GM12892 (cell line): Measurements from ENCODE around the gene ZNF423.

Experiments
- DNase-seq: peaks from one replicate; pipeline ENCODE4 v3.0.0; 2011; ENCODE audit not compliant: insufficient read length
- FAIRE-seq: peaks from 2 replicates; lab custom pipeline; 2011; peaks lifted over from hg19 to GRCh38; lab: Jason Lieb, UNC
- POLR2A ChIP-seq: IDR thresholded peaks from 2 replicates; pipeline ENCODE4 v1.6.1; 2011; ENCODE audit warnings: low read depth, low read length, control low read depth
- POLR2AphosphoS5 ChIP-seq: IDR thresholded peaks from 2 replicates; pipeline ENCODE4 v1.6.1; 2011; ENCODE audit warnings: low read depth, low read length, control low read depth
- TAF1 ChIP-seq: IDR thresholded peaks from 2 replicates; pipeline ENCODE4 v1.6.1; 2011; ENCODE audit warnings: low read depth, mild to moderate bottlenecking, control low read depth, low read length, borderline replicate concordance

ZNF423 gene

GRCh38 chr16:49750341-49751000 is 105.4 kb downstream of the ZNF423 start:
- no peak for FAIRE-seq
- TF ChIP-seq POLR2AphosphoS5 = no peak
- no peak for TF ChIP-seq TAF1
- no peak for TF ChIP-seq POLR2A

GRCh38 chr16:49749816-49750215 is 106.1 kb downstream of the ZNF423 start:
- DNase-seq (no peak), FAIRE-seq (no peak)
- TF ChIP-seq TAF1 (no peak), POLR2AphosphoS5 (no peak), POLR2A (no peak)

More at GRCh38 chr16:49750341-49751000, 105.4 kb downstream of the ZNF423 start:
- DNase-seq = no peak

GRCh38 chr16:49748322-49748721 is 107.6 kb downstream of the ZNF423 start:
- DNase-seq (no peak), FAIRE-seq (no peak)
- no peak for TF ChIP-seq POLR2A
- TF ChIP-seq TAF1 = no peak
- TF ChIP-seq POLR2AphosphoS5 = no peak

- FAIRE-seq (no peak), DNase-seq (no peak)
- TF ChIP-seq TAF1 = no peak
- TF ChIP-seq POLR2A = no peak
- no peak for TF ChIP-seq POLR2AphosphoS5
Observed at GRCh38 chr16:49747654-49748053, 108.3 kb downstream of the ZNF423 start.

GRCh38 chr16:49746545-49746944 is 109.4 kb downstream of the ZNF423 start:
- no peak for DNase-seq
- TF ChIP-seq POLR2AphosphoS5 (no peak), POLR2A (no peak), TAF1 (no peak)
- FAIRE-seq = no peak

- FAIRE-seq (no peak), DNase-seq (no peak)
- TF ChIP-seq POLR2AphosphoS5 (no peak), TAF1 (no peak), POLR2A (no peak)
Observed at GRCh38 chr16:49745311-49745747, 110.6 kb downstream of the ZNF423 start.

GRCh38 chr16:49744244-49745220 is 111.4 kb downstream of the ZNF423 start:
- FAIRE-seq (no peak), DNase-seq (no peak)
- TF ChIP-seq POLR2AphosphoS5 = no peak
- no peak for TF ChIP-seq TAF1
- TF ChIP-seq POLR2A = no peak

- DNase-seq (no peak), FAIRE-seq (no peak)
- TF ChIP-seq POLR2A = no peak
- TF ChIP-seq POLR2AphosphoS5 = no peak
- no peak for TF ChIP-seq TAF1
Observed at GRCh38 chr16:49743658-49744057, 112.3 kb downstream of the ZNF423 start.

GRCh38 chr16:49743203-49743464 is 112.8 kb downstream of the ZNF423 start:
- FAIRE-seq (no peak), DNase-seq (no peak)
- TF ChIP-seq POLR2AphosphoS5 (no peak), POLR2A (no peak), TAF1 (no peak)

- FAIRE-seq (no peak), DNase-seq (no peak)
- TF ChIP-seq POLR2AphosphoS5 (no peak), TAF1 (no peak)
Observed at GRCh38 chr16:49742428-49743202, 113.3 kb downstream of the ZNF423 start.

GRCh38 chr16:49740256-49740655 is 115.7 kb downstream of the ZNF423 start:
- FAIRE-seq = no peak
- no peak for TF ChIP-seq TAF1
- TF ChIP-seq POLR2A = no peak
- no peak for TF ChIP-seq POLR2AphosphoS5

More at GRCh38 chr16:49740256-49740655, 115.7 kb downstream of the ZNF423 start:
- DNase-seq = no peak
